Measurements from ENCODE around the gene EFCAB8. TPM values are rescaled to one million over a fixed set of nuclear protein-coding genes. Genes with fewer than 3 reads are reported as not detected.

Gene EFCAB8
- 0.33 and 0.54 TPM in 2 replicates for total RNA-seq

GRCh38 chr20:32858701-32859372 lies at the start of gene EFCAB8:
Gene EFCAB8, plus strand, starts transcription at chr20:32858923. Its CDS starts 4,870 bp downstream, at chr20:32863793.
- DNase-seq = no peak
- no peaks in the 10 kb centered on the region for H3K9me3 Mint-ChIP-seq
- H3K27me3 Mint-ChIP-seq = no peaks in the 10 kb centered on the region
- H3K27ac Mint-ChIP-seq = no peak within 1 kb of the TSS
- H3K4me3 Mint-ChIP-seq = no peak within 1 kb of the TSS
- H3K36me3 Mint-ChIP-seq (ENCODE audit: low read depth) = peaks cover 17% of the 10 kb centered on the region
- intact Hi-C loops (cut with micrococcal nuclease) = no loop called here
- H3K4me1 Mint-ChIP-seq = peaks cover 8% of the 10 kb centered on the region

- Mint-ChIP-seq H3K27ac (no peak overlapping the region), H3K9me3 (no peaks in the 10 kb centered on the region), H3K36me3 (ENCODE audit: low read depth) (no peaks in the 10 kb centered on the region), H3K4me3 (no peak overlapping the region), H3K27me3 (no peaks in the 10 kb centered on the region), H3K4me1 (no peaks in the 10 kb centered on the region)
- intact Hi-C loops (cut with micrococcal nuclease) = no loop called here
- DNase-seq = no peak
These were observed 48.8 kb upstream of the EFCAB8 start for GRCh38 chr20:32809907-32810306.

DNA sequence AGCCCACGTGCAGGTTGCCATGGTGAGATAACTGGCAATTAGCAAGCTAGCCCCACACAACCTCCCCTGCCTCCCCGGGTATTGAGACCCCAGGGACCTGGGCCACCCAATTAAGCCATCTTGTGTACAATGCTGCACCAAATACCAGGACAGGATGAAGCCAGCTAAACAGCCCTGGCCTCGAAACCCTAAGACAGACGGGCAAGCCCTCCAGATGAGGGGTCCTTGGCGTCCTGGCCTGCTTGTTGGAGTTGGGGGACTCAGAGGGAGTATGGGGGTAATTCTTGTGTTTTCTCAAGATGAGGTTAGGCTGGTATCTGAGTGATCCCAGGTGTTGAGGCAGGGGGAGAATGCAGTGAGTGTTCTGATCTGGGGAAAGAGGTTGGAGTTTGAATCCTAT lies 47.8 kb upstream of the EFCAB8 start:
- DNase-seq = no peak
- intact Hi-C loops (cut with micrococcal nuclease) = no loop called here
- Mint-ChIP-seq H3K27me3 (no peaks in the 10 kb centered on the region), H3K4me3 (no peak overlapping the region), H3K36me3 (ENCODE audit: low read depth) (no peaks in the 10 kb centered on the region), H3K4me1 (no peaks in the 10 kb centered on the region), H3K27ac (no peak overlapping the region), H3K9me3 (no peaks in the 10 kb centered on the region)

DNA sequence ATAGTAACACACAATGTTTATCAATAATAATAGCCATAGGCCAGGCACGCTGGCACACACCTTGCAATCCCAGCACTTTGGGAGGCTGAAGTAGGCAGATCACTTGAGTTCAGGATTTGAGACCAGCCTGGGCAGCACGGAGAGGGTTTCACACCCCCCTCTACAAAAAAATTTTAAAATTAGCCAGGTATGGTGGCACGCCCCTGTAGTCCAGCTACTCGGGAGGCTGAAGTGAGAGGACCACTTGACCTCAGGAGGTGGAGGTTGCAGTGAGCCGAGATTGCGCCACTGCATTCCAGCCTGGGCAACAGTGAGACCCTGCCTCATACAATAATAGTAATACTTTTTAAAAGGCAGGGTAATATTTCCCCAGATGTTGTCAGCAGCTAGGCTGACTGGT lies 46.8 kb upstream of the EFCAB8 start:
- Mint-ChIP-seq H3K27ac (no peak overlapping the region), H3K27me3 (no peaks in the 10 kb centered on the region), H3K4me1 (no peaks in the 10 kb centered on the region), H3K4me3 (no peak overlapping the region), H3K36me3 (ENCODE audit: low read depth) (no peaks in the 10 kb centered on the region), H3K9me3 (no peaks in the 10 kb centered on the region)
- intact Hi-C loops (cut with micrococcal nuclease) = no loop called here
- DNase-seq = no peak

DNA sequence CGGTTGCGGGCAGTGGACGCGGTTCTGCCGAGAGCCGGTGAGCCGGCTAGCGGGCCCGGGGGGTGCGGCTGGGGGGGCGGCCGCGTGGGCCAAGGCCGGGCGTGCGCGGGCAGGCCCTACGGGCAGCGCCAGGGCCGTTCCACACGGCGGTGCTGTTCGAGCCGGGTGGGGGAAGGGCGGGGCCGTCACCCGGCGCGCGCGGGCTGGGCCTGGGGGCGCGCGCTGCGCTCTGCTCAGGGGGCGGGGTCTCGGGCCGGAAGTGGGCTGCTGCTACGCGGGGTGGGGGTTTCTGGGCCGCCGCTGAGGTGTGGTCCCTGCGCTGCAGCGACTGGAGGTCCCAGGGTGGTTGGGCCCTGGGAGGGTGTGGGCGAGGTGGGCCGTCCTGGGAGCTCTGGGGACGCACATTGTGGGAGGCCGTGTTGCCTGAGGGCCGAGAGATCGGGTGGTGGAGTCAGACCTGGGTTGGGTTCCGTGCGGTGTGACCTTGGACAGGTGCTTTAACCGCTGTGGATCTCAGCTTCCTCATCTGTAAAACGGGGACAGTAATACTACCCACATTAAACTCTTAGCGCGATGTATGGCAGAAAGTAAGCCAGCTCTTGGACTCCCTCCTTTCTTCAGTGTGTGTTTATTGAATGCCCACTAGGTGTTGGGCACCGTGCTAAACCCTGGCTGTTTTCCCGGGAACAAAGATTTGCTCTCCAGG lies 38.6 kb upstream of the EFCAB8 start:
- Mint-ChIP-seq H3K4me3 (peak overlapping the region; percentile 91), H3K9me3 (no peaks in the 10 kb centered on the region), H3K4me1 (peaks cover 37% of the 10 kb centered on the region), H3K36me3 (ENCODE audit: low read depth) (peaks cover 12% of the 10 kb centered on the region), H3K27ac (peak overlapping the region; percentile 93), H3K27me3 (no peaks in the 10 kb centered on the region)
- no peak for DNase-seq
- intact Hi-C loops (cut with micrococcal nuclease) = loop anchor here (5.0 kb wide), 2 partner anchors 152 to 613 kb away; partner anchors contain the start of genes PLAGL2 and POFUT1

DNA sequence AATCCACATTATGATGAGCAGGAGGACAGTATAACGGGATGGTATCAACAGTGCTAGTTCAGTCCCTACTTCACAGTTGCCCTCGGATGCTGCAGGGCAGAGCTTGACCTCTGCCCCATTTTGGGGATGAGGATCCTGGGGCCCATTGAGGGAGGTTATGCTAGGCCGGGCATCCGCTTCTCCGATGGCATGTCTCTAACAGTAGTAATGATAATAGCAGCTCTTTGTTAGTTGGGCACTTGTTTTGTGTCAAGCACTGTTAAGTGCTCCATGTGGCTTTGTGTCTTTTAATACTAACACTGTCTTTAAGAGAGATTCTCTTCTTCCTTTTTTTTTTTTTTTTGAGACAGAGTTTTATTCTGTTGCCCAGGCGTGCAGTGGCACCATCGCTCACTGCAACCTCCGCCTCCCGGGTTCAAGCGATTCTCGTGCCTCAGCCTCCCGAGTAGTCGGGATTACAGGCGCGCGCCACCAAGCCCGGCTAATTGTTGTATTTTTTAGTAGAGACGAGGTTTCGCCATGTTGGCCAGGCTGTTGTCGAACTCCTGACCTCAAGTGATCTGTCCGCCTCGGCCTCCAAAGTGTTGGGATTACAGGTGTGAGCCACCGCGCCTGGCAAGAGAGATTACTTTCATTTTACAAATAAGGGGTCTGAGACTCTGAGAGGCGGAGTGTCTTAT lies 37.9 kb upstream of the EFCAB8 start:
- Mint-ChIP-seq H3K36me3 (ENCODE audit: low read depth) (peaks cover 15% of the 10 kb centered on the region), H3K27ac (peak overlapping the region; percentile 93), H3K9me3 (no peaks in the 10 kb centered on the region), H3K4me3 (peak overlapping the region; percentile 91), H3K4me1 (peaks cover 39% of the 10 kb centered on the region), H3K27me3 (no peaks in the 10 kb centered on the region)
- DNase-seq = peak; percentile 70
- intact Hi-C loops (cut with micrococcal nuclease) = loop anchor here (5.0 kb wide), 1 partner anchor 151 kb away; no protein-coding TSS in a partner anchor

DNA sequence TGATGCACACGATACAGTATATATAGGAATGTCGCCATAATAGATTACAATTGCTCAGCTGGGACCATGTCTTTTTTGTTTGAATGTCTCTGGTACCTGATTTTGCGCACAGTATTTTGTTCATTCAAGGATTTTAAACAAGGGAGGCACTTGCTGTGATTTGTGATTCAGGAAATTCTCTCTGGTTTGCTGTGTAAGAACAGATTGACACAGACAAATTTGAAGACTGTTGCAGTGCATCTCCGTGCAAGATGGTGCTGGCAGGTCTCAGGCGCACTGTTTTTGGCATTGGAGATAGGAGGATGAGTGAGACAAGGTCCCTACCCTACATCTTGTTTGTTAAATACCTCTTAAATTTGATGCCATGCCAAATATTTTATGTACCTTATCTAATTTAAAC lies 36.5 kb upstream of the EFCAB8 start:
- intact Hi-C loops (cut with micrococcal nuclease) = loop anchor here (5.0 kb wide), 1 partner anchor 150 kb away; no protein-coding TSS in a partner anchor

GRCh38 chr20:32823078-32823477 lies 35.6 kb upstream of the EFCAB8 start:
- DNase-seq = peak; percentile 65
- H3K27ac Mint-ChIP-seq = peak overlapping the region; percentile 66
- H3K36me3 Mint-ChIP-seq (ENCODE audit: low read depth) = peaks cover 32% of the 10 kb centered on the region
- H3K4me3 Mint-ChIP-seq = peak overlapping the region; percentile 91
- no peaks in the 10 kb centered on the region for H3K27me3 Mint-ChIP-seq
- no peaks in the 10 kb centered on the region for H3K9me3 Mint-ChIP-seq
- peaks cover 42% of the 10 kb centered on the region for H3K4me1 Mint-ChIP-seq
- intact Hi-C loops (cut with micrococcal nuclease) = loop anchor here (5.0 kb wide), 1 partner anchor 149 kb away; no protein-coding TSS in a partner anchor

More for the DNA sequence above, 36.5 kb upstream of the EFCAB8 start:
- peak overlapping the region; percentile 91 for H3K4me3 Mint-ChIP-seq
- H3K9me3 Mint-ChIP-seq = no peaks in the 10 kb centered on the region
- no peaks in the 10 kb centered on the region for H3K27me3 Mint-ChIP-seq
- H3K36me3 Mint-ChIP-seq (ENCODE audit: low read depth) = peaks cover 24% of the 10 kb centered on the region
- DNase-seq = no peak
- peaks cover 39% of the 10 kb centered on the region for H3K4me1 Mint-ChIP-seq
- no peak overlapping the region for H3K27ac Mint-ChIP-seq

- peaks cover 38% of the 10 kb centered on the region for H3K36me3 Mint-ChIP-seq (ENCODE audit: low read depth)
- intact Hi-C loops (cut with micrococcal nuclease) = loop anchor here (5.0 kb wide), 1 partner anchor 148 kb away; no protein-coding TSS in a partner anchor
- peak overlapping the region; percentile 3 for H3K27ac Mint-ChIP-seq
- DNase-seq = no peak
- H3K4me1 Mint-ChIP-seq = peaks cover 47% of the 10 kb centered on the region
- H3K27me3 Mint-ChIP-seq = no peaks in the 10 kb centered on the region
- no peak overlapping the region for H3K4me3 Mint-ChIP-seq
- no peaks in the 10 kb centered on the region for H3K9me3 Mint-ChIP-seq
These were observed 34.8 kb upstream of the EFCAB8 start for GRCh38 chr20:32823737-32824588.

DNA sequence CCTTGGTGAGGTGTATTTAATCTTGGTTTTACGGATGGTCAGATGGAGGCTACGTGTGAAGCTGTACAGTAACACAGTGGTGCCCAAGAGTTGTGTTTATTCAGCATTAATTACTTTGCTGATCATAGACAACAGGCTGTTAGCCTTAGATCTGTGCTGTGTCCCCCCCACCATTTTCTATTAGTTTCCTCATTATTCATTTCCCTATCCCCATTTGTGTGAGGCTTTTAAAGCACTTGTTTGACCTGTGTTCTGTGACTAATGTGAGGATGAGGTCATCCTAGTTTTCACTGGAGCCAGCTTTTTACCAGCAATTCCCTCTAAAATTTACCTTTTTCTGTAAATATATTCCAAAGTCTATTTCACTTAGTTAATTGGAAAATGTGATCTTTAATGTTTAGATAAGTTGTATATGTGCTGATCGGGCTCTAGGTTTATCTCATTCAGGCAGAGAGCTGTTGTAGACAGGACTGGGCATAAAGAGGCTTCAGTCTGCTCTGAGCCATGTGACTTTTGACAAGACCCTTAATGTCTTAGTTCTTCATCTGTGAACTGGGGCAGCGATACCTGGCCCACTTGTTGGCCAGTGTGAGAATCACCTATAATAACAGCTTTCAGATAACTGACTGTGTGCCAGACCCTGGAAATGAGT lies 30.6 kb upstream of the EFCAB8 start:
- H3K27me3 Mint-ChIP-seq = no peaks in the 10 kb centered on the region
- H3K4me3 Mint-ChIP-seq = no peak overlapping the region
- H3K4me1 Mint-ChIP-seq = peaks cover 47% of the 10 kb centered on the region
- H3K9me3 Mint-ChIP-seq = no peaks in the 10 kb centered on the region
- DNase-seq = no peak
- peaks cover 63% of the 10 kb centered on the region for H3K36me3 Mint-ChIP-seq (ENCODE audit: low read depth)
- intact Hi-C loops (cut with micrococcal nuclease) = no loop called here
- H3K27ac Mint-ChIP-seq = peak overlapping the region; percentile 45

DNA sequence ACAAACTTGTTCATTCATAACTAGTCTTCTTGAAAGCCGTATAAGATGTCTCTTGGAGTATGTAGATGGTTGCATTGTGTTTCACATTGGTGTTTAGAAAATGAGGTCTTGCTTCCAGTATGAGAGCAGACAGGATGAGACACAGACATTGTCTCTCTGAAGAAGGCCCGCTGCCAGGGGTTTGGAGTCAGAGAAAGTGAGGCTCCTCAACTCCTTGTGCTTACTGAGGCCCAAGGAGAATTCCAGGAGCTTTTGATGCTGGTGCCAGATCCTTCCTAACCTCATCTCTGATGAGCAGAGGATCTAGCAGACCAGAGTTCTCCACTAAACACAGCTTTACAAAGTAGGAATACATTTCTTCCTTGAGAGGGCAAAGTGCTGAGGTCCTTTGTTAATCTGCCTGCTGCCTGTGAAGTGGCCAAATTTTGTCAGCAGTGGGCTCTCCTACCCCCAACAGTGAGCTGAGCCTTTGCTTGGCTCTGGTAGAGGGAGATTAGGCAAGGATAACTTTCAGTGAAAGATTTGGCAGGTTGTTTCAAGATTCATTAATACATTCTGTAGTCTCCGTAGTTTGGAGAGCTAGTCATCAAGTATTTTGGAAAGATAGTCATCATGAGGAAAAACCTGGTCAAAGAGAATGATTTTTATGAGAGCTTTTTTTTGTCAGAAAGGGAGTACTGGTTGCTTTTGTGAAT lies 29.3 kb upstream of the EFCAB8 start:
- intact Hi-C loops (cut with micrococcal nuclease) = no loop called here
- H3K4me1 Mint-ChIP-seq = peaks cover 39% of the 10 kb centered on the region
- peak overlapping the region; percentile 22 for H3K27ac Mint-ChIP-seq
- H3K27me3 Mint-ChIP-seq = no peaks in the 10 kb centered on the region
- no peaks in the 10 kb centered on the region for H3K9me3 Mint-ChIP-seq
- H3K4me3 Mint-ChIP-seq = no peak overlapping the region
- no peak for DNase-seq
- H3K36me3 Mint-ChIP-seq (ENCODE audit: low read depth) = peaks cover 63% of the 10 kb centered on the region

- no peak for DNase-seq
- Mint-ChIP-seq H3K36me3 (ENCODE audit: low read depth) (peaks cover 64% of the 10 kb centered on the region), H3K27me3 (no peaks in the 10 kb centered on the region), H3K27ac (no peak overlapping the region), H3K4me3 (no peak overlapping the region), H3K9me3 (no peaks in the 10 kb centered on the region), H3K4me1 (peaks cover 37% of the 10 kb centered on the region)
- intact Hi-C loops (cut with micrococcal nuclease) = no loop called here
These were observed 28.3 kb upstream of the EFCAB8 start for GRCh38 chr20:32830437-32830836.

Measured in activated CD4-positive, alpha-beta T cell treated with anti-CD3 and anti-CD28 coated beads, Interleukin-2, amount 10 ng/mL, durations not matched to agents 24 days and 14 days (primary cell).